OCI-LY1 (cell line): ENCODE measurements around the gene TBX5.

Experiments
- H2AFZ ChIP-seq: fragments of 200-600 bp; sonication (generic), shearing (Covaris generic); 2 replicates; pipeline ENCODE4 v1.6.0; 2014; ENCODE audit warnings: antibody characterized with exemption, mild to moderate bottlenecking, low read length
- H3F3A ChIP-seq: fragments of 200-600 bp; sonication (generic), shearing (Covaris generic); 2 replicates; pipeline ENCODE4 v1.6.0; 2014; ENCODE audit warnings: mild to moderate bottlenecking, antibody characterized with exemption, low read length, moderate library complexity; ENCODE audit not compliant: insufficient read depth
- H3K27ac ChIP-seq: fragments of 200-600 bp; sonication (generic); 2 replicates; pipeline ENCODE4 v1.5.1; 2014; ENCODE audit warnings: low read length, mixed run types, mild to moderate bottlenecking, low read depth; ENCODE audit not compliant: poor library complexity, severe bottlenecking
- H3K27me3 ChIP-seq: fragments of 200-600 bp; sonication (generic); 2 replicates; pipeline ENCODE4 v1.6.0; 2014; ENCODE audit warnings: antibody characterized with exemption, mild to moderate bottlenecking, low read length, moderate library complexity; ENCODE audit not compliant: insufficient read depth
- H3K36me3 ChIP-seq: fragments of 200-600 bp; sonication (generic); 2 replicates; pipeline ENCODE4 v1.6.1; 2014; ENCODE audit warnings: mild to moderate bottlenecking, antibody characterized with exemption, low read length, moderate library complexity, mixed read lengths; ENCODE audit not compliant: insufficient read depth
- H3K4me1 ChIP-seq: fragments of 200-600 bp; sonication (generic); 2 replicates; pipeline ENCODE4 v1.5.1; 2014; ENCODE audit warnings: mild to moderate bottlenecking, low read length, moderate library complexity; ENCODE audit not compliant: insufficient read depth, severe bottlenecking
- H3K4me2 ChIP-seq: fragments of 200-600 bp; sonication (generic), shearing (Covaris generic); 2 replicates; pipeline ENCODE4 v1.6.1; 2014; ENCODE audit warnings: low read length
- H3K4me3 ChIP-seq: fragments of 200-600 bp; sonication (generic); 2 replicates; pipeline ENCODE4 v1.5.1; 2014; ENCODE audit warnings: low read length, low read depth, mild to moderate bottlenecking, mixed read lengths; ENCODE audit not compliant: poor library complexity, severe bottlenecking
- H3K79me2 ChIP-seq: fragments of 200-600 bp; shearing (Covaris generic); 2 replicates; pipeline ENCODE4 v1.6.1; 2016; ENCODE audit warnings: mixed run types, low read length, mixed read lengths; ENCODE audit not compliant: insufficient read depth
- H3K9ac ChIP-seq: fragments of 200-600 bp; sonication (generic), shearing (Covaris generic); 2 replicates; pipeline ENCODE4 v1.6.1; 2014; ENCODE audit warnings: mild to moderate bottlenecking, low read length, mixed read lengths
- H3K9me2 ChIP-seq: fragments of 200-600 bp; sonication (generic), shearing (Covaris generic); 2 replicates; pipeline ENCODE4 v1.6.1; 2014; ENCODE audit warnings: low read depth, mild to moderate bottlenecking, low read length, mixed read lengths
- H3K9me3 ChIP-seq: fragments of 200-600 bp; shearing (Covaris generic); 2 replicates; pipeline ENCODE4 v1.6.1; 2014; ENCODE audit warnings: low read length, mixed read lengths
- H4K20me1 ChIP-seq: fragments of 200-600 bp; sonication (generic), shearing (Covaris generic); 2 replicates; pipeline ENCODE4 v1.6.0; 2016; ENCODE audit warnings: mild to moderate bottlenecking, low read length; ENCODE audit not compliant: insufficient read depth
- EZH2 ChIP-seq: fragments of 200-600 bp; sonication (generic), shearing (Covaris generic); IDR thresholded peaks from 2 replicates; pipeline ENCODE4 v1.8.0; 2017; ENCODE audit warnings: borderline replicate concordance, mixed run types, mild to moderate bottlenecking, antibody characterized with exemption, low read length, moderate library complexity, mixed read lengths
- TF ChIP-seq, protein P1 (sequence below): fragments of 200-600 bp; sonication (generic), shearing (Covaris generic); IDR thresholded peaks from 2 replicates; pipeline ENCODE4 v1.5.1; 2017; ENCODE audit warnings: mild to moderate bottlenecking, antibody characterized with exemption, low read length, moderate library complexity, mixed read lengths

Gene TBX5

DNA sequence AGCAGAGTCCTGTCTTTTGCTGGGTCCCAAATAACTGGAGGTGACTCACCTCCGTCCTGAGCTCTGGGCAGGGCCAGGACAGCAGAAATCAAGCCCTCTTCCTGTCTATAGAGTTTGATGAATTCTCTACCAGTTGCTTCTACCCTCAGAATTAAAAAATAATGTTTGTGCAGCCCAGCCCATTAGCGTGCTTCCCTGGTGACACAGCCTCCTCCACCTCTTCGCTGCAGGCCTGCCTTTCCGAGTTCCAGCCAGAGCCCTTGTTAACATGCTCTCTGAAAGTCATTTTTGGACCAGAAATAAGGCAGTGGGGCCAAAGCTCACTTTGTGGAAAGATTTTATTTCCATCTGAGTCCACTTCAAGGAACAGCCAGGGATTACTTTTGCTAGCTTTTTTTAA is 94.0 kb downstream of the TBX5 start:
- Histone ChIP-seq H3K9me2 (no peaks in the 10 kb centered on the region), H3K4me3 (no peak overlapping the region), H3K9me3 (no peaks in the 10 kb centered on the region), H3K4me1 (no peaks in the 10 kb centered on the region), H4K20me1 (no peaks in the 10 kb centered on the region), H3K36me3 (no peaks in the 10 kb centered on the region), H3K27me3 (no peaks in the 10 kb centered on the region), H2AFZ (no peak overlapping the region), H3K27ac (no peak overlapping the region), H3K9ac (no peak overlapping the region), H3F3A (no peaks in the 10 kb centered on the region), H3K79me2 (no peaks in the 10 kb centered on the region), H3K4me2 (no peak overlapping the region)
- TF ChIP-seq, protein P1, sequence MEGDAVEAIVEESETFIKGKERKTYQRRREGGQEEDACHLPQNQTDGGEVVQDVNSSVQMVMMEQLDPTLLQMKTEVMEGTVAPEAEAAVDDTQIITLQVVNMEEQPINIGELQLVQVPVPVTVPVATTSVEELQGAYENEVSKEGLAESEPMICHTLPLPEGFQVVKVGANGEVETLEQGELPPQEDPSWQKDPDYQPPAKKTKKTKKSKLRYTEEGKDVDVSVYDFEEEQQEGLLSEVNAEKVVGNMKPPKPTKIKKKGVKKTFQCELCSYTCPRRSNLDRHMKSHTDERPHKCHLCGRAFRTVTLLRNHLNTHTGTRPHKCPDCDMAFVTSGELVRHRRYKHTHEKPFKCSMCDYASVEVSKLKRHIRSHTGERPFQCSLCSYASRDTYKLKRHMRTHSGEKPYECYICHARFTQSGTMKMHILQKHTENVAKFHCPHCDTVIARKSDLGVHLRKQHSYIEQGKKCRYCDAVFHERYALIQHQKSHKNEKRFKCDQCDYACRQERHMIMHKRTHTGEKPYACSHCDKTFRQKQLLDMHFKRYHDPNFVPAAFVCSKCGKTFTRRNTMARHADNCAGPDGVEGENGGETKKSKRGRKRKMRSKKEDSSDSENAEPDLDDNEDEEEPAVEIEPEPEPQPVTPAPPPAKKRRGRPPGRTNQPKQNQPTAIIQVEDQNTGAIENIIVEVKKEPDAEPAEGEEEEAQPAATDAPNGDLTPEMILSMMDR, result no peak
- no peak for TF ChIP-seq EZH2

DNA sequence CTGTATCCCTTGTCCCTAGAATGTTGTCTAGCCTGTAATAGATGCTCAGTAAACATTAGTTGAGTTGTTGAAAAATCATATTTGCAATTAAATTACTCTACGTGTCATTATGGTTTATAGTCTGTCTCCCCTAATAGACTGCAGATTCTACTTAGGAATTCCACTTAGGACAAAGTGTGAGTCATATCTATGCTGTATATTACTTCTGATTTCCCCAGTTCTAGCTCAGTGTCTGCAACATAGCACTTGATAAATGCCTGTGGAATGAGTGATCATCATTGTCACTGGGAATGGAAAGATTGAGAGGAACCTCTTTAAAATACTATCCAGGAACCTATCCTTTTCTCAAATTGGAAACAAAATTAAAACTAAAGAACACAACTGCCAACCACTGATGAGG is 99.3 kb downstream of the TBX5 start:
- Histone ChIP-seq H4K20me1 (no peaks in the 10 kb centered on the region), H3K4me2 (no peak overlapping the region), H3K4me3 (no peak overlapping the region), H3K36me3 (no peaks in the 10 kb centered on the region), H3K27ac (no peak overlapping the region), H3K9me3 (no peaks in the 10 kb centered on the region), H3K9me2 (no peaks in the 10 kb centered on the region), H2AFZ (no peak overlapping the region), H3K79me2 (no peaks in the 10 kb centered on the region), H3F3A (no peaks in the 10 kb centered on the region), H3K9ac (no peak overlapping the region), H3K27me3 (no peaks in the 10 kb centered on the region), H3K4me1 (no peaks in the 10 kb centered on the region)
- TF ChIP-seq, protein P1, result no peak
- TF ChIP-seq EZH2, result no peak

DNA sequence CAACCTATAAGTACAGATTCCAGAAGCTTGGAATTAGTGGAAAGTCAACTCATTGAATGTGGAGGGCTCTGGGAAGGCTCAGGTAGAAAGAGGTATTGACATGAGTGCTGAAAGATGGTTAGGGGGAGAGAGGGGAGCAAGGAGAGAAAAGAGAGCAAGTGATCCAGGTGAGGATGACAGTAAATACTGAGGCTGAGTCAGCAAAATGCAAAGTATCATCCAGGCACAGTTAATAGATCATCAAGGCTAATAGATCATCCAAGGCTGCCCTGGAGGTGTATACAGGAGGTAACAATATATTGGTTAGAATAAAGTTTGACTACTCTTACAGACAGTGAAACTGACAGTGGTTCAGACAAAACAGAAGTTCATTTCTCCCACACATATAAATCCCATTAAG is 100.5 kb downstream of the TBX5 start:
- H3F3A ChIP-seq, result no peaks in the 10 kb centered on the region
- no peak overlapping the region for H2AFZ ChIP-seq
- H3K36me3 ChIP-seq, result no peaks in the 10 kb centered on the region
- H3K4me1 ChIP-seq, result no peaks in the 10 kb centered on the region
- no peaks in the 10 kb centered on the region for H3K9me3 ChIP-seq
- H3K4me3 ChIP-seq, result no peak overlapping the region
- no peak overlapping the region for H3K27ac ChIP-seq
- no peak overlapping the region for H3K4me2 ChIP-seq
- TF ChIP-seq, protein P1, result no peak
- no peak for TF ChIP-seq EZH2
- no peaks in the 10 kb centered on the region for H4K20me1 ChIP-seq
- no peaks in the 10 kb centered on the region for H3K9me2 ChIP-seq
- H3K27me3 ChIP-seq, result no peaks in the 10 kb centered on the region
- H3K9ac ChIP-seq, result no peak overlapping the region
- no peaks in the 10 kb centered on the region for H3K79me2 ChIP-seq
